DMS53 treated with DMSO at 0.1 percent for 48 hours (cell line): Measurements from ENCODE around the gene ADTRP.

Experiments
- DNase-seq: peaks from one replicate; lab custom pipeline; 2025; ENCODE audit not compliant: unreplicated experiment; lab: John Stamatoyannopoulos, UW

Gene ADTRP

DNA sequence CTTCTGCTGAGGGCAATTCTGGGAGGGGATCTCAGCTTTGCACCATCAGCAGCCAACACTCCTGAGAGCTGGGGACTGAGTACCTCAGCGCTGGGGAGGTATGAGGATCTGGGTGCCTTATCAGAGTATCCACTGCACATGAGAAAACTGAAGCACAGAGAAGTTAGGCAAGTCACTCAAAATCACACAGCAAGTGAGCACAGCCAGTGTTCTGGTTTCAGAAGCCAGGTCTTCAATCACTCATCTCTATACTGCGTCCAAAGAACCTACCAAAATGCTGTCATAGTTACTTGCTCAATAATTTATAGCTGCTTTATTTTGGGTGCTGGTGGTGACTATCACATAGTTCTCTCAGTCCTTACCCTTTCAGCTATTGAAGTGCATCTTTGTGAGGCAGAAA lies 5.0 kb downstream of the ADTRP start:
- DNase-seq = no peak

DNA sequence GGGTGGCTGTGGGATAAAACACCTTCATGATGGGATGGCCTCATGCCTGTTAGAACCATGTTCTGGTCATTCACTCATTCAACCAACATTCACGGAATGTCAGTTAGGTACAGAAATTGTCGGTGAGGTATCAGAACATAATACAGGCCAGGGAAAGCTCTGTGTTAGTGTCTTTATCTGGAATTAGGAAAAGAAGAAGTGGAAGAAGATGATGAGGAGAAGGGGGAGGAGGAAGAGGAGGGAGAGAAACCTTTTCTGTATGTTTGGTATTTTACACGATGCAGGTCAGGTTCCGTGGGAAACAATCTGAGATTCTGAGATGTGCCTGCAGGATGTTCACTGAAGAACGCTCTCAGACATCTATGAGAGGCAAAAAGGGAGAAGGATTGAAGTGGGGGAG lies 5.6 kb downstream of the ADTRP start:
- DNase-seq = no peak

- DNase-seq = no peak
Observed at GRCh38 chr6:11772109-11772825, 6.3 kb downstream of the ADTRP start.

DNA sequence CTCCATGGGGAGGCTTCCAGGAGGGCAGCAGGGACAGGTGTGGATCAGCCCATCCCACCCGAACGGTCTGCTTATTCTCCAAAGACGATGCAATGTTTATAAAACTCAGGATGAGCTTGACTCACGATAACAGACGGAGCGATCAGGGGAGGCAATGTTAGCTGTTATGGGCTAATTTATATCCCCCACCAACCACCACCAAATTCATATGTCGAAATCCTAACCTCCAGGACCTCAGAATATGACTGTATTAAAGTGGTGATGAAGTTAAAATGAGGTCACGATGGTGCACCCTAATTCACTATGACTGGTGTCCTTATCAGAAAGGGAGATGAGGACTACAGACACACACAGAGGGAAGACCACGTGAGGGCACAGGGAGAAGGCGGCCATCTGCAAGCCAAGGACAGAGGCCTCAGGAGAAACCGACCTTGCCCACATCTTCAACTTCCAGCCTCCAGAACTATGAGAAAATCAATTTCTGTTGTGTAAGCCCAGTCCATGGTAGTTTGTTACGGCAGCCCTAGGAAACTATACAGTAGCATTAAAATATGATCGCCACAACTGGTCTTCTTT lies 7.0 kb downstream of the ADTRP start:
- no peak for DNase-seq

- DNase-seq = no peak
Observed at GRCh38 chr6:11770546-11771466, 7.8 kb downstream of the ADTRP start.

- no peak for DNase-seq
Observed at GRCh38 chr6:11769811-11770545, 8.6 kb downstream of the ADTRP start.

- no peak for DNase-seq
Observed at GRCh38 chr6:11769244-11769643, 9.4 kb downstream of the ADTRP start.

DNA sequence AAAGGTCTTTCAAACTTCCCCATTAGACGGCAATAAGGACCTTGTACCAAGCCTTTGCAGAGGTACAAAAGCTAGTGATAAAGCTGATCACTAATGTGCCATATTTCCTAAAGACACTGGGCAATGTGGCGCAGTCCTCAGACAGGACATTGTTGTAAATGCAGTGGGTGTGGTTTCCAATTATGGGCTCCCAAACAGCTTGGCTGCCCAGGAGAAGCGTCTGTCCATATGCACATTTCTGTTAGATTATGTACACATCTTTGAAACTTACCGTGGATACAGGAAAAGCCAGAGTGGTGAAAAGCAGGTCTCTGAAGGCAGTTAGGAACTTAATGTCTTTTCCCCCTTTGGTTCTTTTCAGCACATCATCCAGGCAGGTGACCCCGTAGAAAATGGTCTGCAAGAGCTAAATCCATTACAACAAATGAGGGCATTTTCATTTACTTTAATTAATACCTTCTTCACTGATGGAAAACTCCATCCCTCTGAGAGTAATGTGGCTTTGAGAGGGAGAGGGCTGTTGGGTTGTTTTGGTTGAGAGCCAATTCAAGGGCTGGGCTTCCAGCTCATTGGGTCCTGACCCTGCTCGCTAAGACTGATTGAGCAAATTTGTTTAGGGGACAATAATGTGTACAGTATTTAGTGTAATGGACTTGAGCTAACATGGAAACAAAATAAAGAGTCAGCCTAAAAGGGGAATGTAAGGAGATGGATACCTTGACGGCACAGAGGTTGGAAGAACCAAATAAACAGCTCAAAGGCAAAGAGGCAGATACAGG lies 10.4 kb downstream of the ADTRP start:
- DNase-seq = no peak

GRCh38 chr6:11767458-11767857 lies 11.1 kb downstream of the ADTRP start:
- no peak for DNase-seq

- peak; percentile 21 for DNase-seq
Observed at GRCh38 chr6:11766589-11767450, 11.8 kb downstream of the ADTRP start.

- no peak for DNase-seq
Observed at GRCh38 chr6:11766043-11766442, 12.6 kb downstream of the ADTRP start.

GRCh38 chr6:11764250-11764604 lies 14.4 kb downstream of the ADTRP start:
- no peak for DNase-seq

- DNase-seq = no peak
Observed at GRCh38 chr6:11763460-11764249, 14.9 kb downstream of the ADTRP start.

DNA sequence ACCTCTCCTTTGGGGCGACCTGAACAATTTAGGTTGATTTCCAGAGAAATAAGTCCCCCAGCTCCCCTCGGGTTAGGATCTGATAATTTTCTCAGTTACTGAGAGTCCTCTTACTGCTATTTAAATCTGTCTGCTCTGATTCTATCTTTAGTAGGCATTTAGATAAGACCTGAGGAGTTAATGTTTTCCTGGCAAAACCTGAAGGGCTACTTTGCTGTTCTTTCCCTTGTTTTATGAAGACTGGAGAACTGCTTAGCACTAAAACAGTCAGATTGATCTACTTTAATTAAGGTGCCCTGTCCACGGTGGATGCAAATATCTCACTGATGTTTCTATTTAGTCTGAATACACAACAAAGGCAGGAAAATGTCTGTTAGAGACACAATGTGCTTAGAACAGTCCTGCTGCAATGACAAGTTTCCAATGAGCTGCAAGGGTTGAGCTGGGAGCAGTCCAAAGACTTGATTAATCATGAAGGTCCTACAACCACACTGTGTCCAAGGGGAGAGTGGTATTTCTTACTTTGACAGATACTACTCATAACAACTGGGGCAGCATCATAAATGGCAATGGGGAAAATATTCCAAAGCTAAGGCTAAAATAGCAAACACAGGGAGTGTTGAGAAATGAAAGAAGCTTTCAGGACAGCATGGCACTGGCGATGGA lies 15.7 kb downstream of the ADTRP start:
- no peak for DNase-seq

DNA sequence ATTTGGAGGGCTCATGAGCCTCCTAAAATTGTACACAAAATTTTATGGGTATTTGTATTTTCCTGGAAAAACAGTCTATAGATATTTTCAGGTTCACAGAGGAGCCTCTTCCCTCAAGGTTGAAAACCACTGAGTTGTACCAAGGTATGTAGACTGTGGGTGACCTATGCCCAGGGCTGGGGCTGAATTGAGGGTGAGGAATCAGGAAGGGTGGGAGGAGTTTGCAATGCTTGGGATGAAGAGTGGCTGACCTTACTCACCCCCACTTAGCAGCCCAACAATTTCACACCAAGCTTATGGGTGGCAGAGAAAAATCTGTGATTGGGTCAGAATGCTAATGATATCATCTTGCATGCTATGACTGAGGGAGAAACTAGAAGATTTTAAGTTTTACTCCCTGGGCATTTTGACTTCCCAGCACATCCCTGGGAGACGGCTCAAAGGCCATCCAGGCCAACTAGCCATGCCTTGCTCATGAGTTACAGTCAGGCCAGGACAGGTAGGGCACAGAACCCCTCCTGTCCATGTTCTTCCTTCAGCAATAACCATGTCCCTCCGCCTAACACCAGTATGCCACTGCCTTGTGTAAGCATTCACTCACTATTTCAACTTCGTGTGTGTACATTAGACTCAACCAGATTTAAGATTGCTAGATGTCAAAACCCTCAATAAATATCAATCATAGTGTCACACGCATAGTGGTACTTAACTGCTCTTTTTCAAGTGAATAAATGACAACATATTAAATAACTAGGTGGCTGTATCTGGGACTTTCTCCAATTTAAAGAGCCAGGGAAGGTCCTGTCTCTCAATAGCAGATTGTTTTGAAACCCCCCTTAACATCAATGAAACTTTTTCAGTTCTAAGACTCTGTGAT lies 16.6 kb downstream of the ADTRP start:
- DNase-seq = no peak

DNA sequence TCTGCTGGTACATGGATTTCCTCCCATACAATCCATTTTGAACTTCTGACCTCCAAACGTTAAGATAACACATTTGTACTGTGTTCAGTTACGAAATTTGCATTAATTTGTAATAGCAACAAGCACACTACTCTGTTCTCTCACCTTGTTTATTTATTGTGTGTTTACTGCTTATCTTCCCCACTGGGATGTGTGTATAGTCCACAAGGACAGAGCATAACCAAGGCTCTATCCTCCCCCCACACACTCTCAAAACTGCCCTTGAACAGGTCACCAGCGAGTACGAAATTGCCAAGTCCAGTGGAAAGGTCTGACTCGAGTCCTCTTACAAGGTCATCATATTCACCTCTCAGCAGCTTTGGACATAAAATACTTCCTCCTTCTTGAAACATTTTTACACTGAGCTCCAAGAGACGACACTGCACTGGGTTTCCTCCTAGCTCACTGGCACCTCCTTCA lies 18.6 kb downstream of the ADTRP start:
- DNase-seq = no peak

DNA sequence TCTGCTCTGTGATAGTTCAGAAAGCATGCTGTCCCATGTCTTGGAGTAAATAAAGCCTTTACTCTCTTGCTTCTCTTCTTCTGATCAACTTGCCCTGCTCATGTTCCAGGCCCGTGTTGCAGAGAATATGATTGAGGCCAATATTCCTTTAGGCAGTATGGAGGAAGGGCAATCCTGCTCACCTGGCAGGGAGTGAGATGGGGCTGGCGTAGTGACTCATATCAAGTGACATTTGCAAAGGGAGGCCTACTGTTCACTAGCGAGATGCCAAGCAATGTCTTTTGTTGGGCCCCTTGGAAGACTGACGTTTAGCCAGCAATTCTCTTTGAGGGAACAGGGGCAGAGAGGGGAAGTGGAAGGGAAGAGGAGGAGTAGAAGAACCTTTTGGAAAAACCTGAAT lies 19.7 kb downstream of the ADTRP start:
- DNase-seq = no peak
